HG03469 (cell line): ENCODE measurements around the gene FBLN2.

Experiments used
- ATAC-seq: cut with Tn5 transposase; IDR thresholded peaks from one replicate; pipeline ENCODE4 v1.9.1; 2021; ENCODE audit warnings: mild to moderate bottlenecking, moderate library complexity, moderate number of reproducible peaks; ENCODE audit not compliant: unreplicated experiment

FBLN2 gene

GRCh38 chr3:13577181-13578121 lies 28.5 kb downstream of the FBLN2 start:
- ATAC-seq, result no peak

- ATAC-seq, result no peak
Observed at GRCh38 chr3:13578251-13578650, 29.3 kb downstream of the FBLN2 start.

- ATAC-seq, result no peak
Observed at GRCh38 chr3:13579063-13579462, 30.1 kb downstream of the FBLN2 start.

- no peak for ATAC-seq
Observed at GRCh38 chr3:13580256-13581023, 31.5 kb downstream of the FBLN2 start.

GRCh38 chr3:13581485-13582365 lies 32.8 kb downstream of the FBLN2 start:
- ATAC-seq, result no peak

- no peak for ATAC-seq
Observed at GRCh38 chr3:13582366-13583250, 33.7 kb downstream of the FBLN2 start.

GRCh38 chr3:13583251-13584180 lies 34.6 kb downstream of the FBLN2 start:
- no peak for ATAC-seq

GRCh38 chr3:13584427-13584891 lies 35.5 kb downstream of the FBLN2 start:
- ATAC-seq, result no peak

GRCh38 chr3:13584901-13585300 lies 36.0 kb downstream of the FBLN2 start:
- no peak for ATAC-seq

GRCh38 chr3:13587442-13587841 lies 38.5 kb downstream of the FBLN2 start:
- ATAC-seq, result no peak

- no peak for ATAC-seq
Observed at GRCh38 chr3:13588221-13588701, 39.3 kb downstream of the FBLN2 start.

GRCh38 chr3:13588993-13589392 lies 40.1 kb downstream of the FBLN2 start:
- no peak for ATAC-seq

GRCh38 chr3:13590841-13591520 lies 42.1 kb downstream of the FBLN2 start:
- ATAC-seq, result no peak

- no peak for ATAC-seq
Observed at GRCh38 chr3:13593615-13594014, 44.7 kb downstream of the FBLN2 start.

- no peak for ATAC-seq
Observed at GRCh38 chr3:13594146-13594545, 45.2 kb downstream of the FBLN2 start.

GRCh38 chr3:13594991-13595421 lies 46.1 kb downstream of the FBLN2 start:
- no peak for ATAC-seq

GRCh38 chr3:13595485-13595884 lies 46.6 kb downstream of the FBLN2 start:
- ATAC-seq, result no peak
